H1 (cell line): Measurements from ENCODE around the gene ARMC5.

ENCODE experiments used
- CEBPB ChIP-seq: IDR thresholded peaks from 2 replicates; pipeline ENCODE4 v1.6.1; 2012; ENCODE audit warnings: low read depth, low read length
- CREB1 ChIP-seq: IDR thresholded peaks from 2 replicates; pipeline ENCODE4 v1.6.1; 2012; ENCODE audit warnings: inconsistent platforms
- EZH2 ChIP-seq: fragments of 200-600 bp; sonication (generic); IDR thresholded peaks from 2 replicates; pipeline ENCODE4 v1.7.1; 2012; ENCODE audit warnings: low read depth, mild to moderate bottlenecking, moderate library complexity, low read length, inconsistent platforms; ENCODE audit not compliant: severe bottlenecking
- FOSL1 ChIP-seq: IDR thresholded peaks from 2 replicates; pipeline ENCODE4 v1.6.1; 2011; ENCODE audit warnings: mild to moderate bottlenecking, low read depth, low read length, moderate library complexity; ENCODE audit not compliant: insufficient read depth
- HDAC6 ChIP-seq: IDR thresholded peaks from one replicate; pipeline ENCODE4 v1.7.1; 2012; ENCODE audit warnings: low read depth, mild to moderate bottlenecking, inconsistent platforms, low read length, moderate library complexity
- JUND ChIP-seq: IDR thresholded peaks from 2 replicates; pipeline ENCODE4 v1.6.1; 2011; ENCODE audit warnings: mild to moderate bottlenecking, improper control_type of control experiment, low read length
- KDM1A ChIP-seq: fragments of 200-600, 300-600 bp; sonication (generic); IDR thresholded peaks from 2 replicates; pipeline ENCODE4 v1.7.1; 2016; ENCODE audit warnings: mild to moderate bottlenecking, low read length, borderline replicate concordance
- MAFK ChIP-seq: IDR thresholded peaks from 2 replicates; pipeline ENCODE4 v1.6.1; 2012; ENCODE audit warnings: low read depth, mild to moderate bottlenecking, improper control_type of control experiment, low read length
- POLR2A ChIP-seq, 2 experiments: IDR thresholded peaks; 1 replicate in 1 of 2; 2 replicates in 1 of 2; pipeline ENCODE4 v1.6.1; 2011; ENCODE audit warnings: low read depth in 2 of 2, low read length in 2 of 2, mild to moderate bottlenecking in 2 of 2; ENCODE audit errors: control extremely low read depth in 1 of 2
- SUZ12 ChIP-seq: fragments of 200-600 bp; sonication (generic); IDR thresholded peaks from 2 replicates; pipeline ENCODE4 v1.6.1; 2012; ENCODE audit warnings: mild to moderate bottlenecking, inconsistent platforms, low read length, moderate library complexity, mixed read lengths
- TEAD4 ChIP-seq: IDR thresholded peaks from 2 replicates; pipeline ENCODE4 v1.6.1; 2012; ENCODE audit warnings: low read depth, low read length, inconsistent platforms, mixed read lengths
- TF ChIP-seq, protein P1 (sequence below), 3 experiments: IDR thresholded peaks; 1 replicate in 2 of 3; 2 replicates in 1 of 3; pipeline versions ENCODE4 v1.5.1 to v1.6.1; 2011; ENCODE audit warnings: low read length in 3 of 3, mild to moderate bottlenecking in 3 of 3, inconsistent platforms in 2 of 3, low read depth in 1 of 3, moderate library complexity in 1 of 3; ENCODE audit not compliant: insufficient read depth in 1 of 3; ENCODE audit errors: control extremely low read depth in 1 of 3

DNA sequence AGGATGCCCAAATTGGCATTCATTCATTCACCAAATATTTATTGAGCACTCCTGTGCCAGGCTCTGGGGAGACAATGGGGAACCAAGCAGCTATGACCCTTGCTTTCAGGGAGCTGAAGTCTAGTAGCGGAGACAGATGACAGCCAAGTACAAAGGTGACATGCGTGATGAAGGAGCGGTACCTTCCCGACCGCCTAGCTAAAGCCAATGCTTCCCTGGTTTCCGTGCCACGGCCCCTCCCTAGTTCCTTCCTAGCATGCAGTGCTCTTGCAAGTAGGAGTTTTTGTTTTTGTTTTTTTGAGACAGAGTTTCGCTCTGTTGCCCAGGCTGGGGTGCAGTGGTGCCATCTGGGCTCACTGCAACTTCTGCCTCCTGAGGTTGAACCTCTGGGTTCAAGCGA is 20.4 kb downstream of the ARMC5 start:
- TF ChIP-seq, protein P1, sequence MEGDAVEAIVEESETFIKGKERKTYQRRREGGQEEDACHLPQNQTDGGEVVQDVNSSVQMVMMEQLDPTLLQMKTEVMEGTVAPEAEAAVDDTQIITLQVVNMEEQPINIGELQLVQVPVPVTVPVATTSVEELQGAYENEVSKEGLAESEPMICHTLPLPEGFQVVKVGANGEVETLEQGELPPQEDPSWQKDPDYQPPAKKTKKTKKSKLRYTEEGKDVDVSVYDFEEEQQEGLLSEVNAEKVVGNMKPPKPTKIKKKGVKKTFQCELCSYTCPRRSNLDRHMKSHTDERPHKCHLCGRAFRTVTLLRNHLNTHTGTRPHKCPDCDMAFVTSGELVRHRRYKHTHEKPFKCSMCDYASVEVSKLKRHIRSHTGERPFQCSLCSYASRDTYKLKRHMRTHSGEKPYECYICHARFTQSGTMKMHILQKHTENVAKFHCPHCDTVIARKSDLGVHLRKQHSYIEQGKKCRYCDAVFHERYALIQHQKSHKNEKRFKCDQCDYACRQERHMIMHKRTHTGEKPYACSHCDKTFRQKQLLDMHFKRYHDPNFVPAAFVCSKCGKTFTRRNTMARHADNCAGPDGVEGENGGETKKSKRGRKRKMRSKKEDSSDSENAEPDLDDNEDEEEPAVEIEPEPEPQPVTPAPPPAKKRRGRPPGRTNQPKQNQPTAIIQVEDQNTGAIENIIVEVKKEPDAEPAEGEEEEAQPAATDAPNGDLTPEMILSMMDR (IDR thresholded peaks at IDR 0.05; ENCODE audit: control extremely low read depth in 1 of 3, insufficient read depth in 1 of 3, low read depth in 1 of 3, low read length in 3 of 3) = no peak
- TF ChIP-seq HDAC6 (no peak), EZH2 (no peak), CREB1 (no peak), POLR2A (IDR thresholded peaks at IDR 0.05; ENCODE audit: control extremely low read depth in 1 of 2, low read depth in 2 of 2, low read length in 2 of 2) (no peak), SUZ12 (no peak), FOSL1 (no peak), TEAD4 (no peak), MAFK (no peak), CEBPB (no peak), JUND (no peak), KDM1A (no peak)
